Left ventricle myocardium superior (tissue), 1 donor: ENCODE data around the gene FTCD. TPM values are rescaled to one million over a fixed set of nuclear protein-coding genes. Genes with fewer than 3 reads are reported as not detected.
"Not testable (repeated sequence)": the region's sequence is repeated elsewhere in the genome, so short reads cannot be mapped to it uniquely, and the experiment has no call there.

Experiments used
- ATAC-seq: fragments of 200-7000 bp; cut with Tn5 transposase; one replicate; pipeline ENCODE4 v1.9.1; 2020; ENCODE audit warnings: mild to moderate bottlenecking, moderate library complexity
- DNase-seq: peaks from one replicate; pipeline ENCODE4 v3.0.0-alpha.2; 2020
- intact Hi-C: fragments of 100-400 bp; cut with micrococcal nuclease; formaldehyde crosslinking; loops from one replicate; pipeline ENCODE4 v1.11.0; 2022
- long read RNA-seq: library from polyadenylated mRNA; unstranded; transcript quantifications from one replicate; pipeline ENCODE4 v2.0.0, GENCODE V29; 2021
- total RNA-seq: library from RNA; stranded (reverse); fragmentation: NEBNext Ultra II Directional; extraction: Animal tissue kit (Norgen Biotek cat#: 25700); gene quantifications from one replicate; pipeline ENCODE4 v1.2.1, GENCODE V29; 2021
- donor health status: DM: no; HTN: yes; CAD: no; lungs with severe emphysema.

The FTCD gene, protein sequence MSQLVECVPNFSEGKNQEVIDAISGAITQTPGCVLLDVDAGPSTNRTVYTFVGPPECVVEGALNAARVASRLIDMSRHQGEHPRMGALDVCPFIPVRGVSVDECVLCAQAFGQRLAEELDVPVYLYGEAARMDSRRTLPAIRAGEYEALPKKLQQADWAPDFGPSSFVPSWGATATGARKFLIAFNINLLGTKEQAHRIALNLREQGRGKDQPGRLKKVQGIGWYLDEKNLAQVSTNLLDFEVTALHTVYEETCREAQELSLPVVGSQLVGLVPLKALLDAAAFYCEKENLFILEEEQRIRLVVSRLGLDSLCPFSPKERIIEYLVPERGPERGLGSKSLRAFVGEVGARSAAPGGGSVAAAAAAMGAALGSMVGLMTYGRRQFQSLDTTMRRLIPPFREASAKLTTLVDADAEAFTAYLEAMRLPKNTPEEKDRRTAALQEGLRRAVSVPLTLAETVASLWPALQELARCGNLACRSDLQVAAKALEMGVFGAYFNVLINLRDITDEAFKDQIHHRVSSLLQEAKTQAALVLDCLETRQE
- total RNA-seq, result 1.5 TPM
- long read RNA-seq, partial matches to known transcripts, result 0 of 4 reads
- long read RNA-seq, other reads (novel, unspliced or antisense), result 4 of 4 reads

DNA sequence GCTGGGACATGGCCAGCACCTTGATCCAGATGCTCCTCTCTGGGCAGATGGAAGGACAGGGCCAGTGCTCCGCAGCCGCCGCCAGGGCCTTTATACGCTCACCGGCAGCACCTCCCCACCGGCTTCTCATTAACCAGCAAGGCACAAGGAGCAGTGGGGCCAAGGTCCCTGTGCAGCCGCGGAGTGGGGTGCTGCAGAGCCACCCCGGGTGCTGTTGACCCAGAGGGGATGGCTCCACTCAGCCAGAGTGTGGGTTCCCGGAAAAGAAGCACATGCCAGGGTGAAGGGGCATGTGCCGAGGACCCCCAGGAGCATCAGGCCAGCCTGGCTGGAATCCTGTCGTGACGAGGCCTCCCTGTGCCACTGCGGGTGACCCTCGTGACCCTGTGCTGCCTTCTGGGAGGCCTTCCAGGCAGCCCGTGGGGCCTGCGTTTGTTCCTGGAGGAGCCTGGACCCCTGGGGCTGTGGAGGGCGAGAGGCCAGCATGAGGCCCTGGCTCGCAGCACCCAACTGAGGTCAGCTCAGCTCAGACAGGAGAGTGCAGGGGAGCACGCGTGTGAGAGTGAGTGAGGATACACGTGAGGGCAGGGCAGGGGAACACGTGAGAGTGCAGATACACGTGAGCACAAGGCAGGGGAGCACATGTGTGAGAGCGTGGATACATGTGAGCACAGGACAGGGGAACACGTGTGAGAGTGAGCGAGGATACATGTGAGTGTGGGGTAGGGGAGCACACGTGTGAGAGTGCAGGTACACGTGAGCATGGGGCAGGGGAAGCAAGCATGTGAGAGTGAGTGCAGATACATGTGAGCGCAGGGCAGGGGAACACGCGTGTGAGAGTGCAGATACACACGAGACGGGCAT, at the start of gene FTCD:
FTCD (minus strand) TSS at position 66 of the 864 bp plus-strand sequence; CDS start at position 10, 56 bp downstream.
- ATAC-seq (no peak), DNase-seq (peak; percentile 22)
- intact Hi-C loops, result no loop called here

DNA sequence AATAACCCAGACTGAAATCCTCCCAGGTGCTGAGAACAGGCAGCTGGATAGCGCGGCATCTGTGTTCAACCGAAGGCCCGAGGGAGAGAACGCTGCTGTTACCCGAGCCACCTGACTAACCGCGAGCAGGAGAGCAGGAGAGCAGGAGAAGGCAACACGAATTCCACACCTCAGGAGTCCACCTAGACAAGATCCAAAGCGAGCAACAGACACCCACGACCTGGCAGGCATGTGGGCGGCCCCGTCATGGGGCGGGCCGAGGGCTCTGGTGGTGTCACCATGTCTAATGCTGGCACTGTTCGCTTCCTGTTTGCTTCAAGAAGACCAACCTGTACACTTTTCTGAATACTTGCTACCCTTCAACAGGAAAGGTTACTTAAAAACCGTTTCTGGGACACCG, 49.8 kb upstream of the FTCD start:
- no peak for DNase-seq

DNA sequence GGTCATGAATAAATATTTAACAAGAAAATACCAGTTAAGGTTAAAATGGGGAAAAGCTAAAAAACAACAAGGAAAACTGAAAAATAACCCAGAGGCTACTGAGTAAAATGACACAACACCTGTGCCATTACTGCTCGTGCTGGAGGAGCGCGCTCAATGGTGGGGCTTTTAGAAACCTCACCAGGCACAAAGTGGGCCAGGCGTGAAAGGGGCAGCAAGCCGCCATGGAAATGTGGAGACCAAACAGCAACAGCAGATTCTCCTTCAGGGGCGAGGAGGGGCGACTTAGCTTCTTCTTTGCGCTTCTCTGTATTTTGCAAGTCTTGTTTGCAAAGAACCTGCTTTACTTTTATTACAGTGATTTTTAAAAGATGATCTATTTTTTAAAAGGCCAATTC, 47.8 kb upstream of the FTCD start:
- intact Hi-C loops, result no loop called here
- ATAC-seq, result no peak
- no peak for DNase-seq

More for the DNA sequence above, 49.8 kb upstream of the FTCD start:
- ATAC-seq, result no peak
- intact Hi-C loops, result no loop called here

DNA sequence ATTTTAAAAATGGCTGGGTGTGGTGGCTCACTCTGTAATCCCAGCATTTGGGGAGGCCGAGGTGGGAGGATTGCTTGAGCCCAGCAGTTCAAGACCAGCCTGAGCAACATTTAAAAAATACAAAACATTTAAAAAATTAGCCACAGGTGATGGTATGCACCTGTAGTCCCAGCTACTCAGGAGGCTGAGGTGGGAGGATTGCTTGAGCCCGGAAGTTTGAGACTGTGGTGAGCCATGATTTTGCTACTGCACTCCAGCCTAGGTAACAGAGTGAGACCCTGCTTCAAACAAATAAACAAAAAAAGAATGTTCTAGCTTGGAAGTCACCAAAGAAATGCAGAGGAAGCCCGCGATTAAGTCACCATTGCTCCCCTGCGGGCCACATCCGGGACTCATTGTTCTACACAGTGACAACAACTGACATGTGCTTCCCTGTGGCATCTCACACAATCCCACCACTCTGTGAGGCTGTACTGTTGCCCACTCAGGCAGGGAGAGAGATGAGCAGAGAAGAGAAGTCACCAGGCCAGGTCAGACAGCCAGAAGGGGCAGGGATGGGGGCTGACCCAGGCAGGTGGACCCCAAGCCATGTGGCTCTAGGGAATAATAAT, 47.3 kb upstream of the FTCD start:
- no peak for DNase-seq
- intact Hi-C loops, result no loop called here
- peak; percentile 48 for ATAC-seq

DNA sequence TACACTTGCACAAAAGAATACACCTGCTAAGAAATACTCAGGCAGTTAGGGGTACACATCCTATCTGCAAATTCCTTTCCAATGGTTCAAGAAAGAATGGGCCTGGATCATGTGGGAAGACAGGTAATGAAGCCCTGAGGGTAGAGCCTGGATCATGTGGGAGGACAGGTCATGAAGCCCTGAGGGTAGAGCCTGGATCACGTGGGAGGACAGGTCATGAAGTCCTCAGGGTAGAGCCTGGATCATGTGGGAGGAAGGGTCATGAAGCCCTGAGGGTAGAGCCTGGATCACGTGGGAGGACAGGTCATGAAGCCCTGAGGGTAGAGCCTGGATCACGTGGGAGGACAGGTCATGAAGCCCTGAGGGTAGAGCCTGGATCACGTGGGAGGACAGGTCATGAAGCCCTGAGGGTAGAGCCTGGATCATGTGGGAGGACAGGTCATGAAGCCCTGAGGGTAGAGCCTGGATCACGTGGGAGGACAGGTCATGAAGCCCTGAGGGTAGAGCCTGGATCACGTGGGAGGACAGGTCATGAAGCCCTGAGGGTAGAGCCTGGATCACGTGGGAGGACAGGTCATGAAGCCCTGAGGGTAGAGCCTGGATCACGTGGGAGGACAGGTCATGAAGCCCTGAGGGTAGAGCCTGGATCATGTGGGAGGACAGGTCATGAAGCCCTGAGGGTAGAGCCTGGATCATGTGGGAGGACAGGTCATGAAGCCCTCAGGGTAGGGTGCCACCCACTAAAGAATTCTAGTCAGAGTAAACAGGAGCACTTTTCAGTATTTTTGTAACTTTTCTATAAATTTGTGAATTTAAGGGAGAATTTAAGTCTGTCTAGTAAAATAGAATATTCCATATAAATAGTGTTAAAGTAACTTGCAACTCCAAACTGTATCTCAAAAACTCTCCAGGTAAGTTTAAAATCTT, 45.8 kb upstream of the FTCD start:
- DNase-seq, intact Hi-C loops: not testable (repeated sequence)

DNA sequence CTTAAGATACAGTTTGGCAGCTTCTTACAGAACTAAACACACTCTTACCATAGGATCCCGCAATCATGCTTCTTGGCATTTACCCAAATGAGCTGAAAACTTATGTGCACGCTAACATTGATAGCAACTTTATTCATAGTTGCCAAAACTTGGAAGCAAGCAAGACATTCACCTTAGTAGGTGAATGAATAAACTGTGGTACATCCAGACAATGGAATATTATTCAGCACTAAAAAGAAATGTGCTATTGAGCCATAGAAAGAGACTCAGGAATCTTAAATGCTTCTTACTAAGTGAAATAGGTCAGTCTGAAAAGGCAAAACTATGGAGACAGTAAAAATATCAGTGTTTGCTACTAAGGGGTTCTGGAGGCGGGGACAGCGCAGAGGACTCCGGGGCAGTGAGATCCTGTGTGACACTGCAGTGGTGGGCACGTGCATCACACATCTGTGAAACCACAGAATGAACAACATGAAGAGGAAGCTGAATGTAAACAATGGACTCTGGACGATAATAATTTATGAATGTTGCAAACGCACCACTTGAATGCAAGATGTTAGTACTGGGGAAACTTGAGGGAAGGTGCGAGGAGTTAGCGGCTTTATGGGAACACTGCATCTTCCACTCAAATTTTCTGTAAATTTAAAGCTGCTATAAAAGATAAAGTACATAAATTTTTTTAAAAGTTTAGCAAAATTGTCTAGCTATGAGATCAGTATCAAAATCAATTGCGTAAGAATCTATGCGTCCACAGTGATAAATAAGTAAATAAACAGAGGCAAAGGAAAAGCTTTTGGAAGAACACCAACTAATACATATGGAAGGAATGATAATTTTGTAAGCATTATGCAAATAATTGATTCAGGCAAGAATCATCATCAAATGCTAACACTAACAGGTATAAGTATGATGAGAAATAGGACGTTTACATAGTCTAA, 44.3 kb upstream of the FTCD start:
- DNase-seq (no peak), ATAC-seq (no peak)
- intact Hi-C loops, result no loop called here

More for the DNA sequence above, 45.8 kb upstream of the FTCD start:
- not testable (repeated sequence) for ATAC-seq

DNA sequence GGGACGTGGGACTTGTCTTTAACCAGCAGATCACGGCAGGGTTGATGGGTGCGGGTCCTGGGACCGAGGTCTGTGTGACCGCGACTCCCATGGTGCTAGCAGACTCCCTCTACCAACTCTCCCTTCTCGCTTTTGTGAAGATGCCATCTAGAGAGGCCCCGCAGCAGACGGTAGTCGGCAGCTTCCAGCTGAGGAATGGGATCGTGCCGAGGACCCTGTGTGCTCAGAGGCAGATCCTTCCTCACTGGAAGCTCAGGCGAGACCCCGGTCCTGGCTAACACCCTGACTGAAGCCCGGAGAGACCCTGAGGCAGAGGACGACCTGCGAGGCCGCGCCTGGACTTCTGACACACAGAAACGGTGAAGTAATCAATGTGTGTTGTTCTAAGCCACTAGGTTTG, 41.4 kb upstream of the FTCD start:
- ATAC-seq (no peak), DNase-seq (no peak)
- intact Hi-C loops, result no loop called here

DNA sequence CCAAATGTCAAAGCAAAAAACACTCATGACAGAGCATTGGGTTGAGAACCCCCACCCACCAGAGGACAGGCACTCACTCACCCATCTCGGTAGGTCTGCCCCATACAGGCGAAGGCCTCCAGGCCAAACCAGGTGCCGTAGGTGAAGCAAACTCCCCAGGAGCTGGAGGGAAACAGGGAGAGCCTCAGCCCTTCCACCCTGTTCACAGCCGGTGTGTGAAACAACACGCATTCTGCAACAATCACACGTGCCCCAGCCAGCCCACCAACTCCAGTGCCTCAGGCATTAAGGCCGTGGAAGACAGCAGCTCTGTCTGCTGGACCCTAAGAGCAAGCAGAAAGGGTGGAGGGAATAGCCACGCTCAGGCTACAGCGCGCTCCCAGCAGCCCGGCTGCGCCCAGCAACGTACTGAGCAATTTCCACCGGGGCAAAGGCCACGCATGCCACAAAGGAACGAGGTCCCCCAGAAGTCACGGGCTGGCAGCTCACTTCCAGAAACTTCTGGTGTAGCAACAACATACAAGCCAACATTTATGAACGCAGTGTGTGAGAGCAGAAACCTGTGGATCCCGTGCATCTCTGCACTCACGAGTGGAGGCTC, 40.3 kb upstream of the FTCD start:
- ATAC-seq (no peak), DNase-seq (no peak)
- intact Hi-C loops, result no loop called here

DNA sequence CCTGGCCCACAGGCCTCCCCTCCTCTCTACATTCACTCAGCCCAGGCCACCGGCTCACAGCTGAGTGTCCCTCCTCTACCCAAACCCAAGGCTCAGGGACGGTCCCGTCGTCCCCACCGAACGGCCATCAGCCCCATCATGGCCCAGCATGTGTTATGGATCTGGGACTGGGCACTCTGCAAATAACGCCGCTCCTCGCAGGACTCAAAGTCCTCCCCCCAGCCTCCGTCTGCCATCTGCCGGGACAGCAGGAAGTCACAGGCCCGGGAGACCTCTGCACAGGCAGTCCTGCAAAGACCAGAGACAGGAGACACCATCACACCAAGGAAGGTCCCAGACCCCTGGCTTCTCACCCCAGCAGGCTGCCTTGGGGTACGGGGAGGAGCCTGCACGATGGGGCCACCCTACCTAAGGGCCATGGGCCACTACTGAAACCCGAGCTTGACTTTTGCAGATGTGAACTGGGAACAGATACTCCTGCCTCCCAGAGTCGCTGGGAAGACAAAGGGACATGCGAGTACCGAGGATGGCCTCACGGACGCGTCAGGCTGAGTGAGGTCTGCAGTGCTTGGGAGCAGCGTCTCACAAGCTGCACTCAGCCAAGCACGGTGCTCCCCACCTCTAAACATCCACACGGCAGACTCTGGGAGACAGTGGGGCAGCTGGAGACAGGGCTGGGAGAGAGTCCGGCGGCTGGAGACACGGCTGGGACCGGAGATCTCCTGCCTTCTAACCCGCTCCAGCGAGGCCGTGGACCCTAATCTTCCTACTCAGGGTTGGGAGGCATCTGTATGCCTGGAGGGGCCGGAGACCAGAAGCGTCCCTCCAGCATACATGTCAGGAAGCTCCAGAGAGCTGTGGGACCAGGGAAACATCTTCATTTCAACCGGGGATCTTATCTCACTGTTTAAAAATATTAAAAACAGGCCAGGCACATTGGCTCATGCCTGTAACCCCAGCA, 39.3 kb upstream of the FTCD start:
- no peak for ATAC-seq
- intact Hi-C loops, result no loop called here
- no peak for DNase-seq

DNA sequence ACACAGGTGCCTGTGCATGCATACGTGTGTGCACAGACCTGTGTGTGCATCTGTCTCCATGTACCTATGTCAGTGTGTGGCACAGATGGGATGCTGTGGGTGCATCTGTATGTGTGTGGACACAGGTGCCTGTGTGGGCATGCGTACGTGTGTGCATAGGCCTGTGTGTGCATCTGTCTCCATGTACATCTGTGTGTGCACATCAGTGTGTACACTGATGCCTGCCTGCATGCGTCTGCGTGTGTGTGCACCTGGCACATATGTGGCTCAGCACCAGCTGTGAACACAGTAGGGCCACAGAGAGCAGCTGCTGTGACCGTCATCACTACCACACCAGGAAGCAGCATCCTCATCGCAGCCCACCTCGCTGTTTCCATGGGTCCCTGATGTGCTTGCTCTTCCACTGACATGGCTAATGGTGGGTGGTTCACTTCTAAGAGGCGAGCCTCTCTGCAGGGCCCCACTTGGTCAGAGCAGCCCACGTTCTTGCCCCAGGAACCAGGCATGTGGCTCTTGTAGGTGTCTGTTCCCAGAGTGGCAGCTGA, 38.5 kb upstream of the FTCD start:
- DNase-seq (no peak), ATAC-seq (no peak)
- intact Hi-C loops, result no loop called here

DNA sequence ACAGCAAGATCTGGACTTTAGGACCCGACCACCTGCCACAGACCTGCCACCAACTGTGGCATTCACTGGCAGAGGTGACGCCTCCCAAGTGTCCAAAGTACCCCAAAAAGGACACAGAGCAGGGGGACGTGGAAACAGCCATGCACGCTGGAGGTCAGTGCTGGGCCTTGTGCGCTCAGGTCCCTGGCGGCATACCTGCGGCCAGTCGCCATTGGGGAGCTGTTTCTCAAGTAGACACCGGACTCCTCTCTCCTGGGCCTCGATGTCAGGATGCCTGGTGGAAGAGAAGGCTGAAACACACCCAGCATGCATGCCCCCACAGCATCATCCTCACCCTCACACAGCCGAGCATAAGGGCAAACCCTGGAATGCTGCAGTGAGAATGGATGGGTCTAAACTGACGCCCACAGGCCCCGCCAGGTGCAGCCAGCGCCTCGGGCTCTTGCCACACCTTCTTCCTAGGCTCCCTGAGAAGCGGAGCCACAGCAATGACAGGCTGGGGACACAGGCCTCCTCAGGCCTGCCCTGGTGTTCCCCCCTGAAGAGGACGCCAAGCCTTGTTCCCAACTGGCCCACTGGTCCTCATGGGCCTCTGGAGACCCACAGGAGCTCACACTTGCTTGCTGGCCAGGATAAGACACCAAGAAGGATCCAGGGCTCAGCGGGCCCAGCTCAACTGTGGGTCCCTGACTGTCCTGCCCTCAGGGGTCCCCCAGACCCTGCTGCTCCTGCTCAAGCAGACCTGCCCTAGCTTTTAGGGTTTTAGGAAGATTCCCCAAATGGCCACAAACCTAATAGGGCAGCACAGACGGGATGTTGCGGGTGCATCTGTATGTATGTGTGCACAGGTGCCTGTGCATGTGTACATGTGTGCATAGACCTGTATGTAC, 36.6 kb upstream of the FTCD start:
- intact Hi-C loops, result no loop called here
- no peak for DNase-seq
- no peak for ATAC-seq

DNA sequence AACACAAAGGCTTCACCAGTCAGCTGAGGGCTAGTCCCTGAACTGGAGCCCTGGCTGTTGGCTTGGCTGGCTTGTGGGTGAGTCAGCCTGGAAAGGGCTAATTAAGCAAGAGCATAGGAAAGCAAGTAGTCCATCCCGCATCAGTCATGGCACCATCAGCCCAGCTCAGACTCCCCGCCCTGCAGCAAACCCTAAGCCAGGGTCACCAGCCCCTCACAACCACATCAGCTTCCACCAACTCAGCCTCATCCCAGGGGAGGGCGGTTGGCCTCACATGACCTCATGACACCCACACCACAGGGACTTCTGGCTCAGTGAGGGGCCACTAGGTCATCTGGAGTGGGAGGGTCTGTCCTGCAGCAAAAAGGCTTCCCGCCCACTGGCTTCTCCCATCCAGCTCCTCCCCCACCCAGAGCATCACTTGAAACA, 35.9 kb upstream of the FTCD start:
- DNase-seq (peak; percentile 57), ATAC-seq (peak; percentile 2)
- intact Hi-C loops, result no loop called here

DNA sequence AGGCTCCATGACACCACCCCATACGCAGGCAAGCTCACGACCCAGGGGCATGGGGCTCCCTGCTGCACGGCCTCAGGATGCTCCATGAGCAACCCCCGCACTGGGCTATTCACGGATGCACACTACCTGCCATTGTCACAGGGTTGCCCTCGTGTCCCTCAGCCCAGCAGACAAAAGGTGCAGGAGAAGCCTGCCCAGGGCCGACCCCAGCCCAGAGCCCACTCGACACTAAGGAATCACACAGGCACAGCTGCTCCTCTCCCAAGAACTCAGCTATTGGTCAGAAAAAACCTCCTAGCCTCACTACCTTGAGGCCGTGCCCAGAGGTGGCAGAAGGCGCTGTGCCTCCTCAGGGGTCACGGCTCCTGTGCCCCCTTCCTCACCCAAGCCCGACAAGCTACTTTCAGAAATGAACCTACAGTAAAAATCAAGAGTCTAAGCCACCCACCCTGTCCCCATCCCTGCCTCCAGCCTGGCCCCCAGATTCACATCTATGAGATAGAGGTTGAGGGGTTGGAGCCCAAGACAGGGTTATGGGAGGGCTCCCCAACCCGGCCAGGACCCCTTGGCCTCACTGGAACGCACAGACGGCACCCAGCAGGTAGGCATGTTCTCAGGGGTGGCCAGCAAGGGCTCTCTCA, 35.2 kb upstream of the FTCD start:
- DNase-seq (no peak), ATAC-seq (no peak)
- intact Hi-C loops, result no loop called here

DNA sequence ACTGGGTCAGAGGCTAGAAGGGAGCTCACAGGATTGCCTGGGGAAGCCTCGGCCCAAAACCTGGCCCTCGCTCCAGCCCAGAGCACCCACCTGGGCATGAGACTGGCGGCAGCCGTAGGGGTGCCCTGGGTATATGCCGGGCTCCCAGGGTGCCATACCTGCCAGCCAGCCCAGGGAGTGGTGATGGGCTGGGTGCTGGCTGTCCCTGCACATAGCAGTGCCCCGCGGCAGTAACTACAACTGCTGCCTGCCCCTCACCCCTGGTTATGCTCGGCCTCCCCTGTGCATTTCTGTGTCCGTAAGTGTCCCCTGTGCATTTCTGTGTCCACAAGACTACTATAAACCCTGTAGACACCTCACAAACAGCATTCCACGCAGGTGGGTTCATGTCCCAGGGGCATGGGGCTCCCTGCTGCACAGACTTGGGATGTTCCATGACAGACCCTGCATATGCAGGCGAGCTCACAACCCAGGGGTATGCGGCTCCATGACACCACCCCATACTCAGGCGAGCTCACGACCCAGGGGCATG, 34.6 kb upstream of the FTCD start:
- DNase-seq, result no peak
- no peak for ATAC-seq

More for the DNA sequence above, 34.6 kb upstream of the FTCD start:
- intact Hi-C loops, result no loop called here
